Type B pancreatic cell (in vitro differentiated cells): Measurements from ENCODE around the gene NDFIP1. TPM values are rescaled to one million over a fixed set of nuclear protein-coding genes. Genes with fewer than 3 reads are reported as not detected.

Source experiments
- DNase-seq: peaks from one replicate; pipeline ENCODE4 v3.0.0; 2021; ENCODE audit warnings: mixed read lengths; ENCODE audit not compliant: unreplicated experiment; ENCODE audit errors: extremely low spot score
- H3K27ac Mint-ChIP-seq: 2 replicates; pipeline ENCODE4 v1.8.0; 2021; ENCODE audit warnings: mild to moderate bottlenecking, mixed read lengths
- H3K27me3 Mint-ChIP-seq: 2 replicates; pipeline ENCODE4 v1.8.0; 2021; ENCODE audit warnings: mixed read lengths
- H3K36me3 Mint-ChIP-seq: 2 replicates; pipeline ENCODE4 v1.8.0; 2021; ENCODE audit warnings: mixed read lengths
- H3K4me1 Mint-ChIP-seq: one replicate; pipeline ENCODE4 v1.8.0; 2021; ENCODE audit warnings: mixed read lengths; ENCODE audit not compliant: unreplicated experiment
- H3K4me3 Mint-ChIP-seq: 2 replicates; pipeline ENCODE4 v1.8.0; 2021; ENCODE audit warnings: mild to moderate bottlenecking, mixed read lengths
- H3K9me3 Mint-ChIP-seq: 2 replicates; pipeline ENCODE4 v1.8.0; 2021; ENCODE audit warnings: mixed read lengths
- total RNA-seq: library from RNA; stranded (reverse); gene quantifications from 2 replicates; pipeline ENCODE4 v1.2.1, GENCODE V29; 2021; ENCODE audit warnings: low replicate concordance
- TF ChIP-seq, protein P1 (sequence below): fragments of 200-600 bp; sonication (generic); conservative IDR thresholded peaks from 2 replicates; pipeline ENCODE4 v1.5.0; 2021; ENCODE audit warnings: antibody characterized with exemption, mild to moderate bottlenecking

NDFIP1 gene
- total RNA-seq, 1 donor from 2014 or later, result 57.7 TPM

DNA sequence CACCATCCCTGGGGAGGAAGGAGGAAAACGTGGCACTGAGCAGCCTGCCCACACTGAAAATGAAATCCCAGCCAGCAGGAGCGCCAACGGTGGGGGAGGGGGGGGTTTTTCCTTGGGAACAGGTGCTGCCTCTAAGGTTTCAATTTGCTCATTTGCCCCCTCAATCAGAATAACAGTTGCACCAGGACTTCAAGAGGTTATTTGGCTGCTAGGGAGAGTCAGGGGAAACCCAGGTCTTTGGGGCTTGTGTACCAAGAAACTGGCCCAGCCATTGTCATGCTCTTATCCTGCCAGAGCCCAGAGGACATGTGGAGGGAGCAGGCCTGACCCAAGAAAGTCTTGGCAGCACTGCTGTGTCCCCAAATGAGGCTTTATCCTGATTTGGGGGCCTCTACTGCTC is 66.5 kb downstream of the NDFIP1 start:
- peaks cover 13% of the 10 kb centered on the region for H3K4me1 Mint-ChIP-seq
- no peak overlapping the region for H3K27ac Mint-ChIP-seq
- H3K36me3 Mint-ChIP-seq, result no peaks in the 10 kb centered on the region
- TF ChIP-seq, protein P1, sequence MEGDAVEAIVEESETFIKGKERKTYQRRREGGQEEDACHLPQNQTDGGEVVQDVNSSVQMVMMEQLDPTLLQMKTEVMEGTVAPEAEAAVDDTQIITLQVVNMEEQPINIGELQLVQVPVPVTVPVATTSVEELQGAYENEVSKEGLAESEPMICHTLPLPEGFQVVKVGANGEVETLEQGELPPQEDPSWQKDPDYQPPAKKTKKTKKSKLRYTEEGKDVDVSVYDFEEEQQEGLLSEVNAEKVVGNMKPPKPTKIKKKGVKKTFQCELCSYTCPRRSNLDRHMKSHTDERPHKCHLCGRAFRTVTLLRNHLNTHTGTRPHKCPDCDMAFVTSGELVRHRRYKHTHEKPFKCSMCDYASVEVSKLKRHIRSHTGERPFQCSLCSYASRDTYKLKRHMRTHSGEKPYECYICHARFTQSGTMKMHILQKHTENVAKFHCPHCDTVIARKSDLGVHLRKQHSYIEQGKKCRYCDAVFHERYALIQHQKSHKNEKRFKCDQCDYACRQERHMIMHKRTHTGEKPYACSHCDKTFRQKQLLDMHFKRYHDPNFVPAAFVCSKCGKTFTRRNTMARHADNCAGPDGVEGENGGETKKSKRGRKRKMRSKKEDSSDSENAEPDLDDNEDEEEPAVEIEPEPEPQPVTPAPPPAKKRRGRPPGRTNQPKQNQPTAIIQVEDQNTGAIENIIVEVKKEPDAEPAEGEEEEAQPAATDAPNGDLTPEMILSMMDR, result no peak
- H3K9me3 Mint-ChIP-seq, result no peaks in the 10 kb centered on the region
- H3K4me3 Mint-ChIP-seq, result no peak overlapping the region
- H3K27me3 Mint-ChIP-seq, result no peaks in the 10 kb centered on the region
- DNase-seq, result no peak

DNA sequence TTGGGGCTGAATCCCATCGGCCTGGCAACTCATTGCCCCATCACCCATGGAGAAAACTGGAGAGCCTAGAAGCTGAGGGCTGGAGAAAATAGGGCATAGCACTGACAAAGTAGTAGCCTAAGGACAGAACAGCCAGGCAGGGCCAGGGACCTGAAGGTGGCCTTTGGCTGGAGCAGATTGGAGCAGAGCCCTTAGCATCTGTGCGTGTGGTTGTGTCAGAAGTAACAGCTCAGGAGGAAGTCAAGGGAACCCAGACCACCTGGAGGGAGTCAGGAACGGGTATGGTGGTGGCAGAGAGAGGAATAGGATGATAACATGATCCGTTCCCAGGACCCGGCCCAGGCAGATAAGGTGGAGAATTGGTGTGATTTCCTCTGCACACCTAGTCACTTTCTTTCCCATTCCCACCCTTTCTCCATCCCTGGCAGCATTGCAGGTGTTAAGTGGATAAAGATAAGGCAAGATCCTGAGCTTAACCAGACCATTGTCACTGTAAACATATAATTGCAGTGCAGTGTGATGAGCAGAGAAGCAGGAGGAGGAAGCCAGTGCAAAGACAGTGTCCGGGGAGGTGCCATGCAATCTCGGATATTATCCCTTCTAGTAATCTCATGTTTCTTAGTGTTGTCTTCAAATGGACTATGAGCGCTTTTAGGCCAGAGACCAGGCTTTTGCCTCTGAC is 67.0 kb downstream of the NDFIP1 start:
- H3K36me3 Mint-ChIP-seq, result no peaks in the 10 kb centered on the region

DNA sequence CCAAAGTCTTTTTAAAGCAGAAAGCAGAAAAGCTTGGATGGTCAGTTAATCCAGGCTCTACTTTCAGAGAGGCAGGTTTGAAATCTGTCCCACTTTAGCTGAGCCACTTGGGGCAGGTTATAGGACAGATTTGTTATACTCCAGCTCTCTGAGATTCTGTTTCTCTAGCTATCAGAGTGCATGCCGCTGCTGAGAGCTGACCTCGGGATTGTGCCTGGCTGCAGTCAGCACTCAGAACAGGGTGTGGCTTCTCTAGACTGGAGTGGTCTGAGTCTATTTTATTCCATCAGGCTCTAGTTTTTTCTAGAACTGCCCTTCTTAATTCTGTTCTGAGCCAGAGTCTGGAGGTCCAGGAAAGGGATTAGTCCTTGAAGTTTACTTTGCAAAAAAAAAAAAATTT is 67.7 kb downstream of the NDFIP1 start:
- Mint-ChIP-seq H3K27me3 (no peaks in the 10 kb centered on the region), H3K4me1 (peaks cover 4% of the 10 kb centered on the region), H3K27ac (no peak overlapping the region), H3K36me3 (no peaks in the 10 kb centered on the region), H3K9me3 (no peaks in the 10 kb centered on the region), H3K4me3 (no peak overlapping the region)
- no peak for DNase-seq
- TF ChIP-seq, protein P1, result no peak

More for the DNA sequence above, 67.0 kb downstream of the NDFIP1 start:
- no peak overlapping the region for H3K27ac Mint-ChIP-seq
- TF ChIP-seq, protein P1, result no peak
- H3K9me3 Mint-ChIP-seq, result no peaks in the 10 kb centered on the region
- H3K4me1 Mint-ChIP-seq, result peaks cover 8% of the 10 kb centered on the region
- H3K27me3 Mint-ChIP-seq, result no peaks in the 10 kb centered on the region
- H3K4me3 Mint-ChIP-seq, result no peak overlapping the region
- DNase-seq, result no peak

DNA sequence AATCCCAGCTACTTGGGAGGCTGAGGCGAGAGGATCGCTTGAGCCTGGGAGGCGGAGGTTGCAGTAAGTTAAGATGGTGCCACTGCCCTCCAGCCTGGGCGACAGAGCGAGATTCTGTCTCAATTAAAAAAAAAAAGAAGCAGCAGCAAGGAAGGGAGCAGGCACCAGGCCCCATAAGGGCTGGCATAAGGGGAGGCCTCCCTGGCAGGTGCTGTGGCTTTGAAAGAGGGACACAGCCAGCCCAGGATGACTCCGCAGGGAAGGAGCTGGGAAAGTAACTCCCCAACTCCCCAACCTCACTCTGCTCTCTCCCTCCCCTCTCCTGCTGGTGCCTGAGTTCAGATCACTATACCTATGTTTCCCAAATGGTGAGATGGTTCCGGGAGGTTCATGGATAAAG is 70.1 kb downstream of the NDFIP1 start:
- Mint-ChIP-seq H3K36me3 (no peaks in the 10 kb centered on the region), H3K4me1 (peaks cover 10% of the 10 kb centered on the region), H3K9me3 (no peaks in the 10 kb centered on the region), H3K27me3 (no peaks in the 10 kb centered on the region), H3K27ac (no peak overlapping the region), H3K4me3 (no peak overlapping the region)
- TF ChIP-seq, protein P1, result no peak
- DNase-seq, result no peak

DNA sequence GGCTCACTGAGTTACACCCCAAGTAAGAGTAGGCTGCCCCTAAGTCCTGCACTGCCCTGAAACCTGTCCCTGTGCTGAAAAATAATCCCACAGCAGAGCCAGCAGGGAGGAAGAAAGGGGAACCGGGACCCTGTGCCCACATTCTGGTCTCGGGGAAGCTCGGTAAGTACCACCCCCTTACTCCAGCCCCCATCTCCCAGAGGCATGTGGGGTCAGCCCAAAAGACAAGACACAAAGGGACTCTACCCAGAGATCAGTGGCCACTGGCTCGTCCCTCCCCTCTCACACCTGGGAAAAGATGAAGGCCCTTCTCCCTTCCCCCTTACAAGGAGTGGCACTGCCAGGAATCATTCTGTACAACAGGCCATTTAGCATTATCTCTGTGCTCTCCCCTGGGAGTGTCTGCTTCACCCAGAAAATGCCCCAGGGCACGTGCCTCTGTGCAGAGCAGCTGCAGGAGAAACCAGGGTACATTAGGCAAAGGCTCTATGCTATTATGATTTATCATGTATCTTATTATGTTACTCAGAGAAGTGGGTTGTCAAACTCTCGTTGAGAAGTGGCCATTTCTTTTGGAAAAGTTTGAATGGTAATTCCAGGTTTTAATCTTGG is 71.3 kb downstream of the NDFIP1 start:
- H3K27ac Mint-ChIP-seq, result no peak overlapping the region
- no peaks in the 10 kb centered on the region for H3K9me3 Mint-ChIP-seq

More for the DNA sequence above, 71.3 kb downstream of the NDFIP1 start:
- Mint-ChIP-seq H3K4me3 (no peak overlapping the region), H3K36me3 (no peaks in the 10 kb centered on the region), H3K27me3 (no peaks in the 10 kb centered on the region), H3K4me1 (peaks cover 9% of the 10 kb centered on the region)
- TF ChIP-seq, protein P1, result no peak
- DNase-seq, result no peak
